Epithelial cell of alveolus of lung (primary cell): ENCODE data around the gene DHPS. TPM values are rescaled to one million over a fixed set of nuclear protein-coding genes. Genes with fewer than 3 reads are reported as not detected.

Experiments
- total RNA-seq: library from RNA; depleted of rRNA; stranded (reverse); fragments of >200 nt; gene quantifications from 2 replicates; pipeline ENCODE4 v1.2.1, GENCODE V29; 2015

The DHPS gene
- total RNA-seq, result 62.4 and 124 TPM in 2 replicates

GRCh38 chr19:12681074-12681987 is at the start of gene DHPS:
TSS of gene DHPS (minus strand) at chr19:12681880. CDS start at chr19:12681766, 114 bp downstream.

GRCh38 chr19:12723641-12724426 is 42.2 kb upstream of the DHPS start, which contains the start of gene TNPO2:
TSS of gene TNPO2 (minus strand) at chr19:12723932. CDS start at chr19:12720977, 2,955 bp downstream.

GRCh38 chr19:12696366-12697335 is 15.0 kb upstream of the DHPS start, which contains the start of gene FBXW9:
TSS of gene FBXW9 (minus strand) at chr19:12696631. CDS start at chr19:12696581, 50 bp downstream.

GRCh38 chr19:12687496-12688196 is 6.0 kb upstream of the DHPS start, which contains the start of gene GNG14:
TSS of gene GNG14 (plus strand) at chr19:12687998. CDS start at chr19:12688049, 51 bp downstream.

GRCh38 chr19:12666265-12667048 is 15.2 kb downstream of the DHPS start, which contains the start of the genes MAN2B1 and WDR83:
TSS of gene MAN2B1 (minus strand) at chr19:12666742. CDS start at chr19:12666701, 41 bp downstream.
TSS of gene WDR83 (plus strand) at chr19:12666807. CDS start at chr19:12669791, 2,984 bp downstream.

Other genes with a start within 250 kb of the DHPS start
- gene ZNF443, start 240.9 kb downstream of the DHPS start, total RNA-seq, result 1.7 and 2.2 TPM in 2 replicates
- gene ZNF709, start 197.1 kb downstream of the DHPS start, total RNA-seq, result 0.91 and 2.0 TPM in 2 replicates
- gene ZNF564, start 130.4 kb downstream of the DHPS start, total RNA-seq, result 3.0 and 3.4 TPM in 2 replicates
- gene ZNF490, start 71.1 kb downstream of the DHPS start, total RNA-seq, result 4.1 and 15.3 TPM in 2 replicates
- gene ZNF791, start 71.0 kb downstream of the DHPS start, total RNA-seq, result 6.5 and 15.3 TPM in 2 replicates
- 44.5 and 81.8 TPM in 2 replicates for gene MAN2B1, start 15.1 kb downstream of the DHPS start, total RNA-seq
- 8.0 and 12.1 TPM in 2 replicates for gene WDR83, start 15.1 kb downstream of the DHPS start, total RNA-seq
- gene GNG14, start 6.1 kb upstream of the DHPS start, total RNA-seq, result not detected in 2 replicates
- 8.8 and 11.5 TPM in 2 replicates for gene FBXW9, start 14.8 kb upstream of the DHPS start, total RNA-seq
- gene TNPO2, start 42.1 kb upstream of the DHPS start, total RNA-seq, result 34.3 and 47.7 TPM in 2 replicates
- gene TRIR, start 52.8 kb upstream of the DHPS start, total RNA-seq, result 353 and 355 TPM in 2 replicates
- 61.8 and 80.8 TPM in 2 replicates for gene GET3, start 55.6 kb upstream of the DHPS start, total RNA-seq
- gene BEST2, start 69.9 kb upstream of the DHPS start, total RNA-seq, result 1.8 TPM in 1 of 2 replicates, not detected in the other
- gene HOOK2, start 93.7 kb upstream of the DHPS start, total RNA-seq, result 8.8 and 19.0 TPM in 2 replicates
- gene JUNB, start 109.6 kb upstream of the DHPS start, total RNA-seq, result 398 and 481 TPM in 2 replicates
- gene PRDX2, start 119.9 kb upstream of the DHPS start, total RNA-seq, result 454 and 460 TPM in 2 replicates
- not detected in 2 replicates for gene THSD8, start 120.2 kb upstream of the DHPS start, total RNA-seq
- 13.5 and 45.0 TPM in 2 replicates for gene RNASEH2A, start 124.7 kb upstream of the DHPS start, total RNA-seq
- not detected in 2 replicates for gene RTBDN, start 152.7 kb upstream of the DHPS start, total RNA-seq
- gene MAST1, start 156.6 kb upstream of the DHPS start, total RNA-seq, result under 0.01 and 0.88 TPM in 2 replicates
- gene DNASE2, start 199.6 kb upstream of the DHPS start, total RNA-seq, result 26.4 and 55.3 TPM in 2 replicates
- not detected in 2 replicates for gene KLF1, start 205.3 kb upstream of the DHPS start, total RNA-seq
- gene GCDH, start 209.3 kb upstream of the DHPS start, total RNA-seq, result 22.6 and 40.1 TPM in 2 replicates
- 0.56 TPM in 1 of 2 replicates, not detected in the other for gene SYCE2, start 237.4 kb upstream of the DHPS start, total RNA-seq